Fibroblast of skin of right quadriceps (primary cell): ENCODE results near the gene UBE2L3.

Source experiments
- DNase-seq: peaks from one replicate; pipeline ENCODE4 v3.0.0-alpha.2; 2013

The UBE2L3 gene

DNA sequence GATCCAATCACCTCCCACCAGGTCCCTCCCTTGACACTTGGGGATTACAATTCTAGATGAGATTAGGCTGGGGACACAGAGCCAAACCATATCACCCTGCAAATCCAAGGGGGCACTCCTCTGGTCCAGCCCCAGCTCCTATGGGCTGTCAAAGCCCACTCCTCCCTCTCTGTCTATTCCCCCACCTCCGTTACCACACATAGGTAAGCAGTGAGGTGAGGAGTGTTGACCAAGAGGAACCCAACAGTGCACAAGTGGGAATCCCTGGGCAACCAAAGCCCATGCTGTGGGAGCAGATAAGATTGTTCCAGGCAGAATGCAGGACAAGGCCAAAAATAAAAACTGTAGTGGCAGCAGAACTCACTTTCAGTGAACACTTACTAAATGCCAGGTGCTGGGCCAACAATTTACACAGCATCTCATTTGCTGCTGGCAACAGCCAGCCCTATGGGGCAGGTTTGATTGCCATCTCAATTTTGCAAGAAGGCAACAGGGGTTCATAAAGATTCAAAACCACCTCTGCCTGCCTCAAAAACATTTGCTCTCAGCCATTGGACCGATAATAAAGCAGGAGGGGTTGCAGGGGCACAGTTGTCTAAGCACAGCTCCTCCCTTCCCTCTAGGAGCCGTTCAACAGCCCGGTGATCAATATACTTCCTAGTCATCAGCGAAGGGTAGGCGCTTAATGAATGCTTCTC, 83.5 kb downstream of the UBE2L3 start:
- no peak for DNase-seq

GRCh38 chr22:21651521-21652009, 84.1 kb downstream of the UBE2L3 start:
- DNase-seq: no peak

DNA sequence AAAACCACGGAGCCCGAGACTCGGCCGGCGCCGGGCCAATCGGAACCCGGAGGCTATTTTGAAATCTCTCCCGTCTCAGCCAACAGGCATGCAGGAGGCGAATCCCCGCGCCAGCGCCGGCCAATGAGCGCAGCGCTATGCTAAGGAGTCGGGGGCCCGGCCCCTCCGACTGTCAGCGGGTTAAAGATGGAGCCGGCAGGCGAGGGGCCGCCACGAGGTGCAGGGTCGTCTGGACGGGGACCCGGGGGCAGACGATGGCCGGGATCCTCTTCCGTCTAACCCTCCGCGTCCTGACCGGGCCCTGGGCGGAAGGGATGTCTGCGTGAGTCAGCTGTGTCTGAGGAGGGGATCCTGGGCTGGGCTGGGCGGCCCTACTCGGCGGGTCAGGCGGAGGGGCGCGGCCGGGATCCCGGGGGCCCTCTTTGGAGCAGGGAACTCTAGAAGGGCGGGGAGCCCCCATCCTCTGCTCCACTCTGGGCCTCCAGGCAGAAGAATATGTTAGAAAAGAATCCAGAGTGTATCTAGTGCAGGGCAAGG, 84.6 kb downstream of the UBE2L3 start:
- peak; percentile 86 for DNase-seq

GRCh38 chr22:21652547-21653545, 85.3 kb downstream of the UBE2L3 start:
- no peak for DNase-seq

DNA sequence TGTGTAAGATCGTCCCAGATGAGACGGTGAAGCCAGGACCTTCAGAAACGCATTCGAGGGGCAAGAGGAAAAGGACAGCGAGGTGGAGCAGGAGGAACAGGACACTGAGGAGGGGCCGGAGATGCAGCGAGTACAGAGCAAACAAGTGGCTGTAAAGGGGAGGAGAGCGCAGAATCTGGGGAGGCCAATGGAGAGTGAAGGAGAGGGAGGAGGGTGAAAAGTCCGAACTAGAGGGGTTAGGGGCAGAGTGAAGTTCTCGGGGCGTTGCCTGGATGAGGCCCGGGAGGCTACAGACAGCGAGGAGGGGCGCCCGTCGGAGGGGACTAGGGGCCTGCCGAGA, 89.5 kb downstream of the UBE2L3 start:
- no peak for DNase-seq

DNA sequence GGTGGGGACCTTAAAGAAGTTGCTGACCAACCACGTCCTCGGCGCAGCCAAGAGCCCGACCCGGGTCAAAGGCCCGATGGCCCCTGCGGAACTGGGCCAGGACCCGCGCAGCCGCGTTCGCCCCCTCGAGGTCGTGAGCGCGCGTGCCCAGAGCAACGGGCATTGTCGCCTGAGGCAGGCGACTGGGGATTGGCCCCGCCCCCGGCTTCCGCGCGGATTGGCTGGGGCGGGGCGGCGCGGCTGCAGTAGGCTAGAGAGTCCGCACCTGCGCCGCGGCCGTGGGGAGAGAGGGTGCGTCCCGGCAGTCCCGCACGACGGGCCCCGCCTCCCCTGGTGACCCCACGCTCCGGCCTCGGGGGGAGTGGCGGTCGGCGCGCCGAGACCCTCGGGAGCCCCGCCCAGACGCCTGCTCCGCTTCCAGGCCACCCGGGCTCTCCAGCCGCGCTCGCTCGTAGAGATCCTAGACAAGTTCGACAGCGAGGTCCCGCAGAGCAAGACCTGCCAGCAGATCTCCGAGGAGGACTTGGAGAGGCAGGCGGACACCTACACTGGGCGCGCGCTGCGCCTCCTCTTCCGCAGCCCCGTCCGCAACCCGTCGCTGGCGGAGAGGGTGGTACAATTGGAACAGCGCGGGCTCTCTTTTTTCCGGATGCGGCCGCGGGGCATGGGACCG, 90.0 kb downstream of the UBE2L3 start:
- peak; percentile 36 for DNase-seq

DNA sequence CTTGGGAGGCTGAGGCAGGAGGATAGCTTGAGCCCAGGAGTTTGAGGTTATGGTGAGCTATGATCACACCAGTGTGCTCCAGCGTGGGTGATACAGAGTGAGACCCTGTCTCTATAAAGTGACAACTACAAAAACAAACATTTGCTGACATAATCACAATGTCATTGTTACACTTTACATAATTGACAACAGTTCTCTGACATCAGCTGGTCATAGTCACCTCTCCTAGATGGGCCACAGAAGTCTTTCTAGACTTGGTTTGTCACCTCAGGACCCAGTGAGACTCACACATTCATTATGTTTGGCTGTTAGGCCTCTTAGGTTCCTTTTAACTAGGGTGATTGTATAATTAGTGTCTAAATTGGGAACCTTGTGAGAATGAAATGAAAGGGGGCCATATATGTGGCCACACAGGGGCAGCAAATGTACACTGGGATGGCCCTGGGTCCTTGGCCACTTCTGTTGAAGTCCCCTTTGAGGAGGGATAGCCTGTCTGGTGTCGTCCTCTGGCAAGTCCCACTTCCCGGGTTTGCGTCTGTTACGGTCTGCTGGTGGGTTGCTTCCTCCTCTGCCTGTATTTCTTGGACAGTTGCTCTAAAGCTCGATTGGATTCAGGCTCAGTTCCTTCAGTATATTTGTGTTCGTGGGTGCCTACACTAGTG, 92.5 kb downstream of the UBE2L3 start:
- DNase-seq: no peak

GRCh38 chr22:21660904-21661303, 93.4 kb downstream of the UBE2L3 start:
- no peak for DNase-seq

- DNase-seq: no peak
Measured at GRCh38 chr22:21661991-21662390, 94.5 kb downstream of the UBE2L3 start.

- DNase-seq: no peak
Measured at GRCh38 chr22:21663738-21664137, 96.2 kb downstream of the UBE2L3 start.

DNA sequence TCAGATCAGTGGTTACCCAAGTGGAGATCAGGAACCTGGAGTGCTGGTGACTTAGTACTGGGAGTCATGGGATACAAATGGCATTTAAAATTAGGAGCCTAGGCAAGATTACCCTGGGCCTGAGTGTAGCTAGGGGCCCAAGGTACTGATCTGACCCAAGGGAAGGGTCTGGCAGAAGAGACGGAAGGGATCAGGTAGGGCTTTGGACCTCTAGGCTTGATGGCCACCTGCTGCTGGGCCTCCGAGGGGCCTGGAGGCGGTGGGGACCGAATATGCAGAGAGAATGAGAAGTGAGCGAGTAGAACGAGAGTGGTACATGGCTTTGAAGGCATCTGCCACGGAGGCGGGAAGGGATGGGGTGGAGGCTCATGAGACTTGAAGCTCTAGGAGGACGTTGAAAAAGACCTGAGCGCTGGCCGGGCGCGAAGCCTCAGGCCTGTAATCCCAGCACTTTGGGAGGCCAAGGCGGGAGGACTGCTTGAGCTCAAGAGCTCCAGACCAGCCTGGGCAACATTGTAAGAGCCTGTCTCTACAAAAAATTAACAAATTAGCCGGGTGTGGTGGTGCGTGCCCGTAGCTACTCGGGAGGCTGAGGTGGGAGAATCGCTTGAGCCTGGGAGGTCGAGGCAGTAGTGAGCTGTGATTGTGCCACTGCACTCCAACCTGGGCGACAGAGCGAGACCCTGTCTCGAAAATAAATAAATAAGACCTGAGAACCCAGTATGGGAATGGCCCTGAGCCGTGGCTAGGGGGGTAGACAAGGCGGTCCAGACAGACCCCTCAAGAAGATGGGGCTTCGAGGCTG, 97.7 kb downstream of the UBE2L3 start:
- no peak for DNase-seq

DNA sequence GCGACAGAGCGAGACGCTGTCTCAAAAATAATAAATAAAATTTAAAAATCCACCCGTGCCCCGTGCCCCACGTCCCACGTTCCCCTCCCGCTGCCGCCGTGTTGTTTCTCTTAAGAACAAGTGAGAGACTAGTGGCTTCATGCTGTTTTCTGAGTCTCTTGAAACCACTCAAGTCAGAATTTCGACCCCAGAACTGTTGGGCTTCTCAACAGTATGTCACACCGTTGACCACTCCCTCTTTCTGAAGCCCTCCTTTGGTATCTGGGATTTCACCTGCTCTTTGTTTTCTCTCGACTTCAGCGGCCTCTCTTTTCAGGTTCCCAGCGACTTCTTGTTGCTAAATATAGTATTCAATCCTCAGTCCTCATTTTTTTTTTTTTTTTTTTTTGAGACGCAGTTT, 99.3 kb downstream of the UBE2L3 start:
- no peak for DNase-seq

- no peak for DNase-seq
Measured at GRCh38 chr22:21669026-21669425, 101.5 kb downstream of the UBE2L3 start.

- no peak for DNase-seq
Measured at GRCh38 chr22:21672107-21672629, 104.7 kb downstream of the UBE2L3 start.
